Uterus (tissue), 2 donors: ENCODE data around the gene FES.

ENCODE experiments used
- POLR2A ChIP-seq, 2 donors: fragments of 450-650 bp; IDR thresholded peaks; one replicate each; pipeline ENCODE4 v1.6.1; 2016; ENCODE audit warnings: antibody characterized with exemption in 2 of 2, mild to moderate bottlenecking in 1 of 2, moderate library complexity in 1 of 2
- TF ChIP-seq, protein P1 (sequence below), 4 experiments: fragments of 200-600 bp in 2 of 4; fragments of 450-650 bp in 2 of 4; sonication (generic) in 2 of 4; IDR thresholded peaks; one replicate each; pipeline ENCODE4 v1.5.1; 2016 to 2019; ENCODE audit warnings: antibody characterized with exemption in 4 of 4, mild to moderate bottlenecking in 2 of 4, moderate library complexity in 1 of 4

DNA sequence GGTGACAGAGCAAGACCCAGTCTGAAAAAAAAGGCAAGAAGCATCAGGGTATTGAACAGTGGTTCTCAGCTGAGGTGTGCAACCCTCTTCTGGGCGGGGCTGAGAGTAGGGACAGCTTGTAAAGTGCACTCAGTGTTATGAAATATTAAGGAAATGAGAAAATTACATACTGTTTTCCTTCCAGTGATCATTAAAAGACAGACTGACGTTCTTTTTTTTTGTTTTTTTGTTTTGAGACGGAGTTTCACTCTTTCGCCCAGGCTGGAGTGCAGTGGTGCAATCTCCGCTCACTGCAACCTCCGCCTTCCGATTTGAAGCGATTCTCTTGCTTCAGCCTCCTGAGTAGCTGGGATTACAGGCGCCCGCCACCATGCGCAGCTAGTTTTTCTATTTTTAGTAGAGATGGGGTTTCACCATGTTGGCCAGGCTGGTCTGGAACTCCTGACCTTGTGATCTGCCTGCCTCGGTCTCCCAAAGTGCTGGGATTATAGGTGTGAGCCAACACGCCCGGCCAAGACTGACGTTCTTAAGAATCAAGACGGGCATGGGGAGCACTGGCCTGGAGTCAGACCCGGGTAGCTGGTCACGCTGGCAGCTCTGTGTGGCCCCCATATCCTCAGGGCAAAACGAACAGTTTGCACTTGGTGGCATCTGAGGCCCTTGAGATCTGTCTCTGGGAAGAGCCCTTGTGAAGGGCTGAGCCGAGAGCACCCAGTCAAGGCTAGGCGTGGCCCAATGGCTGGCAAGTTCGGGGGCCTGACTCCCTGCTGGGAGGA lies 30.2 kb downstream of the FES start:
- TF ChIP-seq, protein P1, sequence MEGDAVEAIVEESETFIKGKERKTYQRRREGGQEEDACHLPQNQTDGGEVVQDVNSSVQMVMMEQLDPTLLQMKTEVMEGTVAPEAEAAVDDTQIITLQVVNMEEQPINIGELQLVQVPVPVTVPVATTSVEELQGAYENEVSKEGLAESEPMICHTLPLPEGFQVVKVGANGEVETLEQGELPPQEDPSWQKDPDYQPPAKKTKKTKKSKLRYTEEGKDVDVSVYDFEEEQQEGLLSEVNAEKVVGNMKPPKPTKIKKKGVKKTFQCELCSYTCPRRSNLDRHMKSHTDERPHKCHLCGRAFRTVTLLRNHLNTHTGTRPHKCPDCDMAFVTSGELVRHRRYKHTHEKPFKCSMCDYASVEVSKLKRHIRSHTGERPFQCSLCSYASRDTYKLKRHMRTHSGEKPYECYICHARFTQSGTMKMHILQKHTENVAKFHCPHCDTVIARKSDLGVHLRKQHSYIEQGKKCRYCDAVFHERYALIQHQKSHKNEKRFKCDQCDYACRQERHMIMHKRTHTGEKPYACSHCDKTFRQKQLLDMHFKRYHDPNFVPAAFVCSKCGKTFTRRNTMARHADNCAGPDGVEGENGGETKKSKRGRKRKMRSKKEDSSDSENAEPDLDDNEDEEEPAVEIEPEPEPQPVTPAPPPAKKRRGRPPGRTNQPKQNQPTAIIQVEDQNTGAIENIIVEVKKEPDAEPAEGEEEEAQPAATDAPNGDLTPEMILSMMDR (IDR thresholded peaks at IDR 0.05), result no peak
- TF ChIP-seq POLR2A (IDR thresholded peaks at IDR 0.05), result no peak
